Ectodermal cell (in vitro differentiated cells): ENCODE measurements around the gene MSTN.

Experiments
- H3K27ac ChIP-seq: 2 replicates; pipeline ENCODE4 v1.7.0; 2013; ENCODE audit warnings: mild to moderate bottlenecking, low read depth, low read length; ENCODE audit not compliant: insufficient read depth, poor library complexity, severe bottlenecking
- H3K27me3 ChIP-seq: 2 replicates; pipeline ENCODE4 v1.7.0; 2013; ENCODE audit warnings: mild to moderate bottlenecking, low read length; ENCODE audit not compliant: insufficient read depth, control insufficient read depth, poor library complexity, severe bottlenecking
- H3K36me3 ChIP-seq: one replicate; pipeline ENCODE4 v1.7.0; 2013; ENCODE audit warnings: low read length; ENCODE audit not compliant: control insufficient read depth, insufficient read depth
- H3K4me1 ChIP-seq: one replicate; pipeline ENCODE4 v1.7.0; 2013; ENCODE audit warnings: low read length; ENCODE audit not compliant: control insufficient read depth, insufficient read depth
- H3K4me3 ChIP-seq: 2 replicates; pipeline ENCODE4 v1.7.0; 2013; ENCODE audit warnings: low read depth, low read length, control low read depth; ENCODE audit not compliant: insufficient read depth
- H3K9me3 ChIP-seq: 2 replicates; pipeline ENCODE4 v1.7.0; 2013; ENCODE audit warnings: mild to moderate bottlenecking, low read length, moderate library complexity; ENCODE audit not compliant: control insufficient read depth
- WGBS, 2 experiments: methylation state at CpG; one replicate each; pipeline ENCODE4 v1.1.7; 2013; ENCODE audit warnings: missing lambda C conversion rate in 2 of 2; 5-methylcytosine and 5-hydroxymethylcytosine counted together

The MSTN gene

GRCh38 chr2:190097115-190097514, 34.6 kb upstream of the MSTN start:
- H3K27me3 ChIP-seq = no peaks in the 10 kb centered on the region
- no peak overlapping the region for H3K4me3 ChIP-seq
- H3K4me1 ChIP-seq = peaks cover 5% of the 10 kb centered on the region
- no peak overlapping the region for H3K27ac ChIP-seq
- H3K9me3 ChIP-seq = no peaks in the 10 kb centered on the region
- no peaks in the 10 kb centered on the region for H3K36me3 ChIP-seq
- 78 to 85% methylated on average over 1 of the region's 1 CpG for WGBS, 2 experiments

GRCh38 chr2:190094316-190094871, 31.9 kb upstream of the MSTN start:
- Histone ChIP-seq H3K9me3 (no peaks in the 10 kb centered on the region), H3K27ac (no peak overlapping the region), H3K4me1 (peaks cover 5% of the 10 kb centered on the region), H3K36me3 (no peaks in the 10 kb centered on the region), H3K27me3 (no peaks in the 10 kb centered on the region), H3K4me3 (no peak overlapping the region)
- WGBS, 2 experiments = 98 to 100% methylated on average over 2 to 3 of the region's 3 CpGs

- H3K27ac ChIP-seq = no peak overlapping the region
- WGBS, 2 experiments = 83 to 94% methylated on average over 2 to 3 of the region's 3 CpGs
Observed at GRCh38 chr2:190093793-190094192, 31.3 kb upstream of the MSTN start.

GRCh38 chr2:190090148-190090547, 27.6 kb upstream of the MSTN start:
- 94 to 97% methylated on average over 2 of the region's 2 CpGs for WGBS, 2 experiments

More at GRCh38 chr2:190093793-190094192, 31.3 kb upstream of the MSTN start:
- no peak overlapping the region for H3K4me3 ChIP-seq
- H3K36me3 ChIP-seq = no peaks in the 10 kb centered on the region
- peaks cover 5% of the 10 kb centered on the region for H3K4me1 ChIP-seq
- no peaks in the 10 kb centered on the region for H3K9me3 ChIP-seq
- H3K27me3 ChIP-seq = no peaks in the 10 kb centered on the region

GRCh38 chr2:190088917-190089316, 26.4 kb upstream of the MSTN start:
- Histone ChIP-seq H3K27ac (no peak overlapping the region), H3K36me3 (no peaks in the 10 kb centered on the region), H3K4me3 (no peak overlapping the region), H3K9me3 (no peaks in the 10 kb centered on the region), H3K4me1 (peaks cover under 1% of the 10 kb centered on the region), H3K27me3 (no peaks in the 10 kb centered on the region)
- 13 to 18% methylated on average over 2 to 3 of the region's 4 CpGs for WGBS, 2 experiments

More at GRCh38 chr2:190090148-190090547, 27.6 kb upstream of the MSTN start:
- H3K4me3 ChIP-seq = no peak overlapping the region
- H3K27me3 ChIP-seq = no peaks in the 10 kb centered on the region
- no peak overlapping the region for H3K27ac ChIP-seq
- H3K36me3 ChIP-seq = no peaks in the 10 kb centered on the region
- no peaks in the 10 kb centered on the region for H3K9me3 ChIP-seq
- peaks cover 5% of the 10 kb centered on the region for H3K4me1 ChIP-seq

GRCh38 chr2:190084704-190085103, 22.2 kb upstream of the MSTN start:
- Histone ChIP-seq H3K27me3 (no peaks in the 10 kb centered on the region), H3K9me3 (no peaks in the 10 kb centered on the region), H3K4me3 (no peak overlapping the region), H3K36me3 (no peaks in the 10 kb centered on the region), H3K4me1 (no peaks in the 10 kb centered on the region), H3K27ac (no peak overlapping the region)
- 63 to 77% methylated on average over 2 of the region's 2 CpGs for WGBS, 2 experiments

GRCh38 chr2:190082118-190082517, 19.6 kb upstream of the MSTN start:
- WGBS, 2 experiments = 91 to 93% methylated on average over 1 of the region's 1 CpG
- no peaks in the 10 kb centered on the region for H3K9me3 ChIP-seq
- no peaks in the 10 kb centered on the region for H3K4me1 ChIP-seq
- no peak overlapping the region for H3K27ac ChIP-seq
- no peaks in the 10 kb centered on the region for H3K27me3 ChIP-seq
- no peak overlapping the region for H3K4me3 ChIP-seq
- H3K36me3 ChIP-seq = no peaks in the 10 kb centered on the region

GRCh38 chr2:190080527-190081049, 18.1 kb upstream of the MSTN start:
- Histone ChIP-seq H3K36me3 (no peaks in the 10 kb centered on the region), H3K27me3 (no peaks in the 10 kb centered on the region), H3K9me3 (no peaks in the 10 kb centered on the region), H3K27ac (no peak overlapping the region), H3K4me3 (no peak overlapping the region), H3K4me1 (no peaks in the 10 kb centered on the region)

- no peaks in the 10 kb centered on the region for H3K27me3 ChIP-seq
- H3K9me3 ChIP-seq = no peaks in the 10 kb centered on the region
- no peaks in the 10 kb centered on the region for H3K36me3 ChIP-seq
- no peak overlapping the region for H3K4me3 ChIP-seq
- 91 to 95% methylated on average over 2 of the region's 2 CpGs for WGBS, 2 experiments
- no peaks in the 10 kb centered on the region for H3K4me1 ChIP-seq
- H3K27ac ChIP-seq = no peak overlapping the region
Observed at GRCh38 chr2:190079160-190079559, 16.6 kb upstream of the MSTN start.

- no peak overlapping the region for H3K4me3 ChIP-seq
- no peaks in the 10 kb centered on the region for H3K9me3 ChIP-seq
- H3K27ac ChIP-seq = no peak overlapping the region
- H3K4me1 ChIP-seq = no peaks in the 10 kb centered on the region
- H3K27me3 ChIP-seq = no peaks in the 10 kb centered on the region
- no peaks in the 10 kb centered on the region for H3K36me3 ChIP-seq
Observed at GRCh38 chr2:190075623-190076022, 13.1 kb upstream of the MSTN start.
